ENCODE measurements around the gene PAK1IP1. TPM values are rescaled to one million over a fixed set of nuclear protein-coding genes. Genes with fewer than 3 reads are reported as not detected.

Gene PAK1IP1
- total RNA-seq, 2 experiments from 2014 or later: 4.1 to 5.8 TPM

GRCh38 chr6:10743515-10743914, 48.7 kb downstream of the PAK1IP1 start:
- Histone ChIP-seq H3K4me3 (ENCODE audit: low read length) (no peak overlapping the region), H3K27me3 (ENCODE audit: control insufficient read depth in 1 of 2, insufficient read depth in 2 of 2, low read length in 2 of 2) (no peaks in the 10 kb centered on the region), H3K9me3 (ENCODE audit: control insufficient read depth in 1 of 2, insufficient read depth in 1 of 2, low read length in 2 of 2) (no peaks in the 10 kb centered on the region), H3K27ac (ENCODE audit: low read depth in 1 of 2, low read length in 2 of 2) (no peak overlapping the region), H3K4me1 (ENCODE audit: insufficient read depth, low read length) (peaks cover 16% of the 10 kb centered on the region), H3K36me3 (ENCODE audit: insufficient read depth, low read length) (no peaks in the 10 kb centered on the region)
- Mint-ChIP-seq H3K4me1 (ENCODE audit: low read depth) (peaks cover 33% of the 10 kb centered on the region), H3K9me3 (no peaks in the 10 kb centered on the region), H3K36me3 (ENCODE audit: low read depth) (peaks cover 8% of the 10 kb centered on the region), H3K4me3 (peak overlapping the region; percentile 27), H3K27me3 (no peaks in the 10 kb centered on the region), H3K27ac (peak overlapping the region; percentile 36)
- DNase-seq (no peak), ATAC-seq (ENCODE audit: poor library complexity) (no peak)
- POLR2A ChIA-PET: no interaction called here
- no peak for TF ChIP-seq CTCF (IDR thresholded peaks at IDR 0.05)
- intact Hi-C loops (cut with DNase I, micrococcal nuclease): no loop called here
- CTCF ChIA-PET: interaction anchor here (0.6 kb wide), 1 partner anchor 39 kb away, joined by 5 read pairs; no protein-coding TSS in a partner anchor

GRCh38 chr6:10745116-10745515, 50.3 kb downstream of the PAK1IP1 start:
- H3K9me3 ChIP-seq (ENCODE audit: control insufficient read depth in 1 of 2, insufficient read depth in 1 of 2, low read length in 2 of 2): no peaks in the 10 kb centered on the region
- Mint-ChIP-seq H3K9me3 (no peaks in the 10 kb centered on the region), H3K4me3 (peak overlapping the region; percentile 86), H3K27ac (peak overlapping the region; percentile 6), H3K36me3 (ENCODE audit: low read depth) (peaks cover 17% of the 10 kb centered on the region), H3K27me3 (no peaks in the 10 kb centered on the region), H3K4me1 (ENCODE audit: low read depth) (peaks cover 49% of the 10 kb centered on the region)
- no peak overlapping the region for H3K4me3 ChIP-seq (ENCODE audit: low read length)
- ChIA-PET CTCF (no interaction called here), POLR2A (no interaction called here)
- DNase-seq (no peak), ATAC-seq (ENCODE audit: poor library complexity) (no peak)
- intact Hi-C loops (cut with DNase I, micrococcal nuclease): loop anchor here in 1 of 2 experiments (5.0 kb wide), 1 partner anchor 347 kb away; the partner anchor contains the start of gene SMIM13
- H3K27me3 ChIP-seq (ENCODE audit: control insufficient read depth in 1 of 2, insufficient read depth in 2 of 2, low read length in 2 of 2): no peaks in the 10 kb centered on the region
- H3K4me1 ChIP-seq (ENCODE audit: insufficient read depth, low read length): peaks cover 31% of the 10 kb centered on the region
- no peak for TF ChIP-seq CTCF (IDR thresholded peaks at IDR 0.05)
- peaks cover 8% of the 10 kb centered on the region for H3K36me3 ChIP-seq (ENCODE audit: insufficient read depth, low read length)
- H3K27ac ChIP-seq (ENCODE audit: low read depth in 1 of 2, low read length in 2 of 2): no peak overlapping the region

GRCh38 chr6:10746915-10747250, 52.1 kb downstream of the PAK1IP1 start:
- Mint-ChIP-seq H3K27me3 (no peaks in the 10 kb centered on the region), H3K9me3 (no peaks in the 10 kb centered on the region), H3K36me3 (ENCODE audit: low read depth) (peaks cover 34% of the 10 kb centered on the region), H3K4me1 (ENCODE audit: low read depth) (peaks cover 65% of the 10 kb centered on the region), H3K27ac (peak overlapping the region; percentile 97), H3K4me3 (peak overlapping the region; percentile 86)
- ChIA-PET CTCF (interaction anchor here (0.5 to 2.7 kb wide), 3 partner anchors 12 to 68 kb away, joined by 3 to 7 read pairs (median 3); no protein-coding TSS in a partner anchor), POLR2A (interaction anchor here (0.9 to 3.4 kb wide), 6 partner anchors 9 to 347 kb away, joined by 3 to 64 read pairs (median 4); partner anchors contain the start of genes C6orf52, PAK1IP1, SMIM13 and TMEM14C)
- peaks cover 19% of the 10 kb centered on the region for H3K36me3 ChIP-seq (ENCODE audit: insufficient read depth, low read length)
- peak overlapping the region; percentile 60 to 67 for H3K27ac ChIP-seq (ENCODE audit: low read depth in 1 of 2, low read length in 2 of 2)
- TF ChIP-seq CTCF (IDR thresholded peaks at IDR 0.05): no peak
- no peaks in the 10 kb centered on the region for H3K27me3 ChIP-seq (ENCODE audit: control insufficient read depth in 1 of 2, insufficient read depth in 2 of 2, low read length in 2 of 2)
- peaks cover 35% of the 10 kb centered on the region for H3K4me1 ChIP-seq (ENCODE audit: insufficient read depth, low read length)
- H3K9me3 ChIP-seq (ENCODE audit: control insufficient read depth in 1 of 2, insufficient read depth in 1 of 2, low read length in 2 of 2): no peaks in the 10 kb centered on the region
- ATAC-seq (ENCODE audit: poor library complexity) (no peak), DNase-seq (peak in 1 of 14 experiments; percentile 1)
- intact Hi-C loops (cut with DNase I, micrococcal nuclease): loop anchor here (1.0 to 5.0 kb wide), 5 partner anchors 25 to 345 kb away; partner anchors contain the start of genes C6orf52 (in 1 of the 2), PAK1IP1 (in 1 of the 2) and SMIM13 (in 1 of the 2)
- peak overlapping the region; percentile 95 for H3K4me3 ChIP-seq (ENCODE audit: low read length)
